Activated CD4-positive, CD25-positive, alpha-beta regulatory T cell treated with anti-CD3 and anti-CD28 coated beads, Interleukin-2, amount 50 U/mL, for 72 hours (primary cell): Measurements from ENCODE around the gene PLA2G3.
"Not testable (repeated sequence)": the region's sequence is repeated elsewhere in the genome, so short reads cannot be mapped to it uniquely, and the experiment has no call there.

Experiments used
- DNase-seq: peaks from one replicate; pipeline ENCODE4 v3.0.0; 2021

PLA2G3 gene

GRCh38 chr22:31121403-31121802, 18.9 kb downstream of the PLA2G3 start:
- no peak for DNase-seq

DNA sequence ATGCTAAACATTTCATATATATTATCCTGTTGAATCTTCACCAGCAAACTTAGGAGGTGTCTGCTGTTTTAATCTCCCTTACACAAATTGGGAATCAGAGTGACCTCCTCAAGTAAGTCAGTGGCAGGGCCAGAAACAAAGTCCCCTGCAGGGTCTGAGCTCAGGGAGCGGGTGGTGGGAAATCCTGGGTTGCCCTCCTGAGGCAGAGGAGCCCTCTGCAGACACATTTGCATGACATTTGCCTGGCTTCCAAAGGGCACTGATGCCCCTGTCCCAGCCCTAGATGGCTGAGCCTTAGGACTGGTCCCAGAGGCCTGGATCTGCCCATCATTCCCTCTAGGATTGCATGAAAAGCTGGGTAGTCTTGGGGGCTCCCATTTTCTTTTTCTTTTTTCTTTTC, 19.7 kb downstream of the PLA2G3 start:
- no peak for DNase-seq

GRCh38 chr22:31120230-31120629, 20.1 kb downstream of the PLA2G3 start:
- no peak for DNase-seq

DNA sequence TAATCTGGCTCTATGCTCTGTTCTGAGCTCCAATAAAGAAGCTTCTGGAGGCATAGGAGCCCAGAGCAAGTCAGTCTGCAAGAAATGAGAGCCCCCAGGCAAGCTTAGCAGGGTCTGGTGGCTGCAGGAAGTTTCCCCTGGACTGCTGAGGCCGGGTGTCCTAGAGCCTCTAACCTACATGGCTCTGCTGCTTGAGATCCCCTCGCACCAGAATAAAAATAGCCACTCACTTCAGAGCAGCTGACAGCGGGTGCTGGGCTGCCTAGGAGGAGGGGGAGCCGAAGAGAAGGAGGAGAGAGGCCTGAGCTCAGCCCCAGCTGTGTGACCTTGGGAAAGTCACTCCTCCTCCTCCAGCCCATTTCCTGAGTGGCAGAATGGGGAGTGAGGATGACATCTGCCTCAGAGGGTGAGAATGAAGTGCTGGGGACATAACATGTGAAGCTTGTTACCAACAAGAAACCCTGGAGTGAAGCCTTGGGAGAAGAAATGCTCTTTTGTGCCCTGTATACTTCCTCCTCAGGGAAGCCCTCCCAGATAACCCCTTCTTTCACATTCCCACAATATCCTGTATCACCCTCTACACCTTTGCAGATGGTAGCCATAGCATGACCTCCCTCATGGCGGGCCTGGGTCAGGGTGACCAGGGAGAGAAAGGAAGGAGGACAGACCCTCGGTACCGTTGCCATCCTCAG, 21.1 kb downstream of the PLA2G3 start:
- DNase-seq: no peak

GRCh38 chr22:31118046-31118820, 22.1 kb downstream of the PLA2G3 start:
- DNase-seq: no peak

- not testable (repeated sequence) for DNase-seq
These were observed 27.7 kb downstream of the PLA2G3 start for GRCh38 chr22:31112547-31113091.

- DNase-seq: no peak
These were observed 32.5 kb downstream of the PLA2G3 start for GRCh38 chr22:31107894-31108218.

DNA sequence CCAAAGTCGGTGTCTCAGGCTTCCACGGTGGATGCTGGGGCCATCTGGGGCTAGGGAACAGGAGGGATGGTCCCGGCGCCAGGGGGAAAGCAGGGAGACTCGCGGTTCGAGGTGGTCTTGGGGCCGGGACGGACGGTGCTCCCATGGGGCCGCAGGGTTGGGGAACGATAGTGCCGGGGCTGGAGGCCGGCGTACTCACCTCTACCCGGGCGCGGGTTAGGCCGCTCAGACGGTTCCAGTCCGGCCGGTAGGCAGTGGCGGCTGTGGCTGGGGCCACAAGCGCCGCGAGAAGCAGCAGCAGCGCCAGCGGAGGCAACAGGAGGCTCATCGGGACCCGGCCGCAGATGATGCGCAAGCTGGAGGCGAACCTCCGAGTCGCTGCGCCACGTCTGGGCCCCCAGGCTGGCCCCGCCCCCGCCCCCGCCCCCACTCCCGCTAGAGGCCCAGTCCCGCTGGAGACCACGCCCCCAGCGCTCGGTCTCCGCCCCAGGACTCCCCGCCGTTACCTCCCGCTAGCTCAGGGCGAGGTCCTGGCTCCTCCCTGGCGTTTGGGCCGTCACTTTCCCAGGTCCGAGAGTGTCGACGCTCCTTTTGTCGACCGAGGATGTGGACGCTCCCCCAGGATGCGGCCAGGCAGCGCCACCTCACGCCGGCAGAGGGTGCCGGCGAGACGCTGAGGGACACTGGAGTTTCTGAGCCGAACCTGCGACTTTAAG, 33.0 kb downstream of the PLA2G3 start, which contains the start of gene SELENOM:
TSS of gene SELENOM (minus strand) at position 391 of the 716 bp plus-strand sequence. CDS start at position 328, 63 bp downstream.
- DNase-seq: peak; percentile 87

DNA sequence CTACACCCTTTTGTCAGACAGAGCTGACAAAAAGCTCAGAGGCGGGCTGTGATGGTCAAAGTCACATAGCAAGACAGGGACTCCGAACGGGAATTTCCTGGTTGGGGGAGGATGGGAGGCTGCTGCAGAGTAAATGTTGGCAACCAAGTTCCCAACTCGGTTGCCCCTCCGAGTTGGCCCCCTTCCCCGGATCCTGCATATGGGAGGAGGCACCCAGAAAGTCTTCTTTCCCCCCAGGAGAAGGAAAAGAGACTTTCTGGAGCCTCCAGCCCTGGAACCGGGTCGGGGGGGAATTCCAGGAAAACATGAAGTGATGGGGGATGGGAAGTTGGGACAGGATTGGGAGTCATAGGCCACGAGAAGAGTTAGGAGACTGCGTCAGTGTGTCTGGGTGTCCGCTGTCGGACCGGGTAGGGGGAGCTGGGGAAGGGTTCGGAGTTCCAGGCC, 33.6 kb downstream of the PLA2G3 start:
- no peak for DNase-seq

GRCh38 chr22:31106001-31106571, 34.2 kb downstream of the PLA2G3 start:
- DNase-seq: no peak

DNA sequence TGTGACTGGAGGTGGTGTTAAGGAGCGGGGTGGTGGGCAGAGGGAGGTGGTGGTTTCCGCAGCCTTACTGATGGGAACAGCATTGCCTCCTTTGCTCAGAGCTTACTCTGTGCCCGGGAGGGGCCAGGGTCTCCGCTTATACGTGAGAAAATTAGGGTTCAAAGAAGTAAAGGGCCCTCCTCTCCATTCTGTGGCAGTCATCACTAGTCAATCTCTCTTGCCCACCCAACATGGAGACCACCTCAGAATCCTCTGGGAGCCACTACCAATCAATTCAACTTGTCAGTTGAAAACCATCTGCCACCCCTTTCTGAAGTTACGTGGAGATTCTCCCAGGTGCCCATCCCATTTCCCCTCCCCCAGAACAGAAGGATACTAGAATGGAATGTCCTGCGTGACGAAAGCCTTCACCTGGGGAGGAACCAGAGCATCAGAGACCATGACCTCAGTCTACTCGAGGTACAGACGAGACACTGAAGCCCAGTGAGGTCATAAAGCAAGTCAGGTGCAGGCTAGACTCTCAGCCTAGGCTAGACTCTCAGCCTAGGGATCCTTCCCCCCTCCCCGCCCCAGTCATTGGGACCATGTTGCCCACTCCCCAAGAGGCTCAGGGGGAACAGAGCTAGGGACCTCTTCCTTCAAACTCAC, 34.9 kb downstream of the PLA2G3 start:
- DNase-seq: no peak

DNA sequence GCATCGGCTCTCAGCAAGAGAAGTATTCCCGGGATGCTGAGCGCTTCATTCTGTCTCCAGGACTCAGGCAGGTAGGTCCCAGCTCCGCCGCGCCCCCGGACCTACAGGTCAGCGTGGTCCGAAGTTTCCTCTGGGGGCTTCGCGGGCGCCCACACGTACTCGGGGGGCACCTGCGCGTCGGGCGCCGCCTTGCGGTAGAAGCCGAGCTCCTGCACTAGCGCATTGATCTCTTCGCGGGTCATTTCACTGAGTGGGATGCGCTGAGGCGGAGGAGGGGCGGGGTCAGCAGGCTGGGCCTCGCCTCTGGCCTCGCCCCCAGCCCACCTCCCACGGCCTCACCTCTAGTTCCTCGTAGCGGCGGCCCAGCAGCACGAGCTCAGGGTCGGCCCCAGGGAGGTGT, 35.4 kb downstream of the PLA2G3 start:
- no peak for DNase-seq

- no peak for DNase-seq
These were observed 36.2 kb downstream of the PLA2G3 start for GRCh38 chr22:31103899-31104694.

GRCh38 chr22:31103111-31103510, 37.2 kb downstream of the PLA2G3 start:
- no peak for DNase-seq

- DNase-seq: no peak
These were observed 37.7 kb downstream of the PLA2G3 start for GRCh38 chr22:31102441-31103081.

GRCh38 chr22:31100762-31101525, 39.4 kb downstream of the PLA2G3 start:
- DNase-seq: no peak

- DNase-seq: no peak
These were observed 40.2 kb downstream of the PLA2G3 start for GRCh38 chr22:31099841-31100761.

DNA sequence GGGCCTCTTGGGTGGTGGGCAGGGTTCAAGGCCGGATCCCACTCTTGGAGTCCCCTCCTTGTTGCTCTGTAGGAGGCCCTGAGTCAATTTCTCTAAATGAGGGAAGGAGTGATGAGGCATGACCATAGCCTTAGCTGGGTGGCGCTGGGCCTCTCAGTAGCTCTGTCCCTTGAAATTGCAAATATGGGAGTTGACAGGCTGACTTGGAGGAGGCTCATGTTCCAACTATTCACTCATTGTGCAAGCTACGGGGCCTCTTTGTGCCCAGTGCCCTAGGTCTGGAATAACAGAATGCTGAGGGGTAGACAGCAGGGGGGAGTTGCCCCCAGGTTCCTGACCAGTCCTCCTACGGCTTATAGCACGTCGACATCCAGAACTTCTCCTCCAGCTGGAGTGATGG, 40.9 kb downstream of the PLA2G3 start:
- no peak for DNase-seq

GRCh38 chr22:31098632-31099110, 41.6 kb downstream of the PLA2G3 start:
- no peak for DNase-seq
